ENCODE data around the gene SLC38A5.

Gene SLC38A5

GRCh38 chrX:48487362-48487798, 17.3 kb upstream of the SLC38A5 start:
- no peak for DNase-seq (ENCODE audit: extremely low spot score)
- CTCF ChIA-PET, result no interaction called here
- TF ChIP-seq, protein P1, sequence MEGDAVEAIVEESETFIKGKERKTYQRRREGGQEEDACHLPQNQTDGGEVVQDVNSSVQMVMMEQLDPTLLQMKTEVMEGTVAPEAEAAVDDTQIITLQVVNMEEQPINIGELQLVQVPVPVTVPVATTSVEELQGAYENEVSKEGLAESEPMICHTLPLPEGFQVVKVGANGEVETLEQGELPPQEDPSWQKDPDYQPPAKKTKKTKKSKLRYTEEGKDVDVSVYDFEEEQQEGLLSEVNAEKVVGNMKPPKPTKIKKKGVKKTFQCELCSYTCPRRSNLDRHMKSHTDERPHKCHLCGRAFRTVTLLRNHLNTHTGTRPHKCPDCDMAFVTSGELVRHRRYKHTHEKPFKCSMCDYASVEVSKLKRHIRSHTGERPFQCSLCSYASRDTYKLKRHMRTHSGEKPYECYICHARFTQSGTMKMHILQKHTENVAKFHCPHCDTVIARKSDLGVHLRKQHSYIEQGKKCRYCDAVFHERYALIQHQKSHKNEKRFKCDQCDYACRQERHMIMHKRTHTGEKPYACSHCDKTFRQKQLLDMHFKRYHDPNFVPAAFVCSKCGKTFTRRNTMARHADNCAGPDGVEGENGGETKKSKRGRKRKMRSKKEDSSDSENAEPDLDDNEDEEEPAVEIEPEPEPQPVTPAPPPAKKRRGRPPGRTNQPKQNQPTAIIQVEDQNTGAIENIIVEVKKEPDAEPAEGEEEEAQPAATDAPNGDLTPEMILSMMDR (IDR thresholded peaks at IDR 0.05; ENCODE audit: control extremely low read depth, extremely low read depth, low read depth, missing control alignments), result no peak
- POLR2A ChIA-PET, result no interaction called here

DNA sequence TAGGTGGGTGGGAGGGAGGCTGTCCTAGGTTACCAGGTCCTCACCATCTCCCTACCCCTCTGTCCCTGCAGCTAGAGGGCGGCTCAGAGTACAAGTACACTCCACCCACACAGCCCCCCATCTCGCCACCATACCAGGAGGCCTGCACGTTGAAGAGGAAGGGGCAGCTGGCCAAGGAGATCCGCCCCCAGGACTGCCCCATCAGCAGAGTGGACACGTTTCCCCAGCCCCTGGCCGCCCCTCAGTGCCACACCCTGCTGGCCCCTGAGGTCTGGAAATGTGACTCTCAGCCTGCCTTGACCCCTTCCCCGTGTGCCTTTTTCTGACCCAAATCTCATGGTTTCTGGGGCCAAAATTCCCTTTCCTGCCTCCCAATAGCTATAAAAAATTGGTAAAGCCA, 12.5 kb upstream of the SLC38A5 start:
- DNase-seq (ENCODE audit: extremely low spot score), result no peak
- TF ChIP-seq, protein P1 (IDR thresholded peaks at IDR 0.05; ENCODE audit: control extremely low read depth, extremely low read depth, low read depth, missing control alignments), result no peak
- ChIA-PET POLR2A (no interaction called here), CTCF (interaction anchor here (2.5 kb wide), 1 partner anchor 11 kb away, joined by 6 read pairs; no protein-coding TSS in a partner anchor)

- TF ChIP-seq, protein P1 (IDR thresholded peaks at IDR 0.05; ENCODE audit: control extremely low read depth, extremely low read depth, low read depth, missing control alignments), result no peak
- DNase-seq (ENCODE audit: extremely low spot score), result no peak
- CTCF ChIA-PET, result no interaction called here
- POLR2A ChIA-PET, result no interaction called here
Observed at GRCh38 chrX:48480583-48480982, 10.5 kb upstream of the SLC38A5 start.

- POLR2A ChIA-PET, result no interaction called here
- CTCF ChIA-PET, result no interaction called here
- TF ChIP-seq, protein P1 (IDR thresholded peaks at IDR 0.05; ENCODE audit: control extremely low read depth, extremely low read depth, low read depth, missing control alignments), result no peak
- no peak for DNase-seq (ENCODE audit: extremely low spot score)
Observed at GRCh38 chrX:48480142-48480541, 10.1 kb upstream of the SLC38A5 start.

GRCh38 chrX:48478806-48479205, 8.7 kb upstream of the SLC38A5 start:
- ChIA-PET CTCF (no interaction called here), POLR2A (no interaction called here)
- no peak for DNase-seq (ENCODE audit: extremely low spot score)
- TF ChIP-seq, protein P1 (IDR thresholded peaks at IDR 0.05; ENCODE audit: control extremely low read depth, extremely low read depth, low read depth, missing control alignments), result no peak

DNA sequence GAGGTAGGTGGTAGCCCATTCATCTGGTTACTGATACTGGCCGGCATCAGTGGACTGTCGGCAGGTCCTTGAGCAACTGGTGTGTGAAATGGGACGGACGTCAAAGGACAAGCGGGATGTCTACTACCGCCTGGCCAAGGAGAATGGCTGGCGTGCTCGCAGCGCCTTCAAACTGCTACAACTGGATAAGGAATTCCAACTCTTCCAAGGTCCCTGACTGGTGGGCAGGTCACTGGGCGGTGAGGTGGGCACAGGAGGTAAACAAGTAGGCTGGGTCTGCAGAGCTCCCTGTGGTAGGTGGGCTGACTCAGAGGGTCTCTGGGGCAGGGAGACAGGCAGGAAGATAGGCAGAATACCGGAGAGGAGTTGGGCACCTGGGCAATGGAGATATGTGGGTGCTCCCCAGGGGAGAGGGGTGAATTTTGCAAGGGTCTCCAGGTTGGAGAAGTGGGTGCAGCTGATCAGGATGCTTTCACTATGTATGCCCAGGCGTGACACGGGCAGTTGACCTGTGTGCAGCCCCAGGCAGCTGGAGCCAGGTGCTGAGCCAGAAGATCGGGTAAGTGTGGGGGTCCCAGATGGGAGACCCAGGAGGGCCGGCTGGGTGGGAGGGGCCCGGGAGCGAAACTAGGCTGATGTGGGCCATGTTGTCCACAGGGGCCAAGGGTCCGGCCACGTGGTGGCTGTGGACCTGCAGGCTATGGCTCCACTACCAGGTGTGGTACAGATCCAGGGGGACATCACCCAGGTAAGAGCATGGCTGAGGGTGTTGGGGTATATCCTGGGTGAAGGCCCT, 8.1 kb upstream of the SLC38A5 start:
- POLR2A ChIA-PET, result no interaction called here
- CTCF ChIA-PET, result no interaction called here
- no peak for DNase-seq (ENCODE audit: extremely low spot score)
- TF ChIP-seq, protein P1 (IDR thresholded peaks at IDR 0.05; ENCODE audit: control extremely low read depth, extremely low read depth, low read depth, missing control alignments), result no peak
